Heart left ventricle (tissue), 16 donors: ENCODE results near the gene GPHA2. TPM values are rescaled to one million over a fixed set of nuclear protein-coding genes. Genes with fewer than 3 reads are reported as not detected.

Experiments
- ATAC-seq, 4 donors: fragments of 200-7000 bp; cut with Tn5 transposase; one replicate each; pipeline ENCODE4 v1.9.1; 2020 to 2022; ENCODE audit warnings: moderate library complexity in 4 of 4, mild to moderate bottlenecking in 3 of 4, moderate number of reproducible peaks in 1 of 4
- DNase-seq, 5 donors: peaks; one replicate each; pipeline ENCODE4 v3.0.0-alpha.2; 2020
- H3K27ac ChIP-seq, 12 donors: fragments of 200-600 bp; sonication (generic) in 4 of 12; one replicate each; pipeline versions ENCODE4 v1.5.0 to v1.8.0; 2016 to 2022; ENCODE audit warnings: mild to moderate bottlenecking in 2 of 12
- H3K27me3 ChIP-seq, 9 donors: fragments of 200-600 bp; sonication (generic) in 2 of 9; one replicate each; pipeline versions ENCODE4 v1.5.1 to v1.8.0; 2016 to 2022; ENCODE audit warnings: mild to moderate bottlenecking in 3 of 9
- H3K36me3 ChIP-seq, 9 donors: fragments of 200-600 bp; sonication (generic) in 2 of 9; one replicate each; pipeline versions ENCODE4 v1.5.0 to v1.8.0; 2018 to 2022; ENCODE audit warnings: mild to moderate bottlenecking in 2 of 9
- H3K4me1 ChIP-seq, 12 donors: fragments of 200-600 bp; sonication (generic) in 4 of 12; one replicate each; pipeline versions ENCODE4 v1.5.0 to v1.8.0; 2016 to 2022; ENCODE audit warnings: mild to moderate bottlenecking in 3 of 12
- H3K4me3 ChIP-seq, 12 donors: fragments of 200-600 bp; sonication (generic) in 4 of 12; one replicate each; pipeline versions ENCODE4 v1.5.0 to v1.8.0; 2017 to 2022; ENCODE audit warnings: mild to moderate bottlenecking in 9 of 12, moderate library complexity in 4 of 12
- H3K9me3 ChIP-seq, 12 donors: fragments of 200-600 bp; sonication (generic) in 4 of 12; one replicate each; pipeline versions ENCODE4 v1.5.0 to v1.8.0; 2016 to 2022; ENCODE audit warnings: mild to moderate bottlenecking in 1 of 12
- CTCF ChIP-seq, 12 donors: fragments of 200-600 bp; sonication (generic) in 4 of 12; IDR thresholded peaks; one replicate each; pipeline versions ENCODE4 v1.5.0 to v1.8.0; 2018 to 2022; ENCODE audit warnings: antibody characterized with exemption in 12 of 12, mild to moderate bottlenecking in 5 of 12
- POLR2A ChIP-seq, 2 donors: fragments of 450-650 bp; IDR thresholded peaks; one replicate each; pipeline ENCODE4 v1.6.1; 2017; ENCODE audit warnings: antibody characterized with exemption in 2 of 2, mild to moderate bottlenecking in 2 of 2, moderate library complexity in 2 of 2
- WGBS, 4 donors: extraction: QIAGEN DNeasy Blood & Tissue Kit in 2 of 4; methylation state at CpG; one replicate each; pipeline versions ENCODE4 v1.1.5 to v1.1.7; 2013 to 2018; 5-methylcytosine and 5-hydroxymethylcytosine counted together
- intact Hi-C, 10 donors: fragments of 100-400 bp; cut with DNase I; formaldehyde crosslinking; loops; one replicate each; pipeline versions ENCODE4 v1.11.1 to v1.14.2; 2022
- polyA plus RNA-seq, 2 donors: library from polyadenylated mRNA; stranded (reverse); fragments of 200-250 nt; gene quantifications; one replicate each; pipeline ENCODE4 v1.2.3, GENCODE V29; 2013
- total RNA-seq, 9 donors: library from RNA; depleted of rRNA in 2 of 9; stranded (reverse); fragments of >200 nt in 2 of 9; fragmentation: NEBNext Ultra II Directional in 3 of 9; extraction: Animal tissue kit (Norgen Biotek cat#: 25700) in 3 of 9; gene quantifications; one replicate each; pipeline versions ENCODE4 v1.1.0 to v1.2.4, GENCODE V29; 2016 to 2023
- donor health status: ischemic (EF 13 %, LVEDD 7.1; RV severe dilation, severe dysfunction).
- donor health status: healthy with polysubstance abuse.
- donor health status: DM: no; HTN: yes; CAD: no.
- donor health status: DM: no; HTN: no; CAD: no.
- donor health status: ischemic (EF 25% LVEDD 6.9; RV normal size, moderate dysfunction).
- donor health status: ischemic (EF 25% LVEDD 5.7; RV mildly dilated, moderate dysfunction).
- donor health status: healthy.
- donor health status: DM: yes; HTN: yes; CAD: no.
- donor health status: ischemic (EF 35%, LVEDD 5.7; RV mildly dilated, moderate dysfunction).
- donor health status: nonischemic (EF 11% LVEDD 7.7; RV severe dilation, severe dysfunction).
- donor health status: DM: yes; HTN: yes; CAD: no.
- donor health status: PGD.
- donor health status: ischemic (EF 29% LVEDD 5.4; RV normal size, mild dysfunction).
- donor health status: nonischemic (EF 23%, LVEDD 6.1; RV moderate dilation, normal function).

Gene GPHA2
- total and polyA plus RNA-seq, 11 donors = 0.48 TPM; not detected in 10

GRCh38 chr11:64923151-64923661 is 12.5 kb downstream of the GPHA2 start:
- 86 to 100% (median 90%) methylated on average over 3 to 11 of the region's 11 CpGs for WGBS, 4 donors
- peaks cover 0 to 48% (median 30%) of the 10 kb centered on the region in 12 donors for H3K4me1 ChIP-seq
- no peak for ATAC-seq
- H3K4me3 ChIP-seq = peak overlapping the region in 7 of 12 donors; percentile 87 to 100 (median 95)
- H3K27ac ChIP-seq = peak overlapping the region in 7 of 12 donors; percentile 93 to 98 (median 96)
- H3K27me3 ChIP-seq = no peaks in the 10 kb centered on the region
- no peak for DNase-seq
- peaks cover 0 to 20% (median 9%) of the 10 kb centered on the region in 9 donors for H3K36me3 ChIP-seq
- intact Hi-C loops = loop anchor here in 6 of 10 donors (5.0 to 10.0 kb wide), 5 partner anchors 72 to 202 kb away; partner anchors contain the start of genes ARL2 (in 4 of the 6), BATF2 (in 1 of the 6), FAU (in 1 of the 6) and MRPL49 (in 1 of the 6)
- no peak for TF ChIP-seq POLR2A (IDR thresholded peaks at IDR 0.05)
- TF ChIP-seq CTCF (IDR thresholded peaks at IDR 0.05) = no peak
- no peaks in the 10 kb centered on the region for H3K9me3 ChIP-seq

- intact Hi-C loops = loop anchor here in 6 of 10 donors (5.0 to 10.0 kb wide), 5 partner anchors 73 to 203 kb away; partner anchors contain the start of genes ARL2 (in 4 of the 6), BATF2 (in 1 of the 6), FAU (in 1 of the 6) and MRPL49 (in 1 of the 6)
- H3K9me3 ChIP-seq = no peaks in the 10 kb centered on the region
- no peaks in the 10 kb centered on the region for H3K27me3 ChIP-seq
- H3K27ac ChIP-seq = no peak overlapping the region
- peaks cover 0 to 54% (median 31%) of the 10 kb centered on the region in 12 donors for H3K4me1 ChIP-seq
- no peak overlapping the region for H3K4me3 ChIP-seq
- DNase-seq = no peak
- 47 to 61% (median 53%) methylated on average over 2 to 3 of the region's 3 CpGs for WGBS, 4 donors
- ATAC-seq = no peak
- TF ChIP-seq POLR2A (IDR thresholded peaks at IDR 0.05) (no peak), CTCF (IDR thresholded peaks at IDR 0.05) (no peak)
- peaks cover 0 to 2% (median 0%) of the 10 kb centered on the region in 9 donors for H3K36me3 ChIP-seq
These were observed 14.3 kb downstream of the GPHA2 start for GRCh38 chr11:64921384-64921783.

- Histone ChIP-seq H3K4me3 (no peak overlapping the region), H3K4me1 (peaks cover 0 to 54% (median 32%) of the 10 kb centered on the region in 12 donors), H3K36me3 (no peaks in the 10 kb centered on the region), H3K27me3 (no peaks in the 10 kb centered on the region), H3K27ac (peak overlapping the region in 2 of 12 donors; percentile 2 to 54), H3K9me3 (no peaks in the 10 kb centered on the region)
- intact Hi-C loops = loop anchor here in 6 of 10 donors (5.0 to 10.0 kb wide), 5 partner anchors 75 to 205 kb away; partner anchors contain the start of genes ARL2 (in 4 of the 6), BATF2 (in 1 of the 6), FAU (in 1 of the 6) and MRPL49 (in 1 of the 6)
- TF ChIP-seq CTCF (IDR thresholded peaks at IDR 0.05) (no peak), POLR2A (IDR thresholded peaks at IDR 0.05) (no peak)
- WGBS, 4 donors = 72 to 83% (median 76%) methylated on average over 2 of the region's 2 CpGs
- no peak for DNase-seq
- ATAC-seq = no peak
These were observed 15.6 kb downstream of the GPHA2 start for GRCh38 chr11:64920124-64920523.

GRCh38 chr11:64919627-64920026 is 16.1 kb downstream of the GPHA2 start:
- no peaks in the 10 kb centered on the region for H3K9me3 ChIP-seq
- TF ChIP-seq CTCF (IDR thresholded peaks at IDR 0.05) (no peak), POLR2A (IDR thresholded peaks at IDR 0.05) (no peak)
- no peaks in the 10 kb centered on the region for H3K36me3 ChIP-seq
- DNase-seq = no peak
- intact Hi-C loops = loop anchor here in 9 of 10 donors (5.0 to 10.0 kb wide), 8 partner anchors 75 to 205 kb away; partner anchors contain the start of genes ARL2 (in 6 of the 9), SNX15 (in 3 of the 9), BATF2 (in 2 of the 9) and FAU (in 1 of the 9)
- WGBS, 4 donors = 62 to 66% (median 66%) methylated on average over 8 of the region's 8 CpGs
- peaks cover 0 to 53% (median 31%) of the 10 kb centered on the region in 12 donors for H3K4me1 ChIP-seq
- no peak for ATAC-seq
- H3K27me3 ChIP-seq = no peaks in the 10 kb centered on the region
- H3K4me3 ChIP-seq = no peak overlapping the region
- H3K27ac ChIP-seq = peak overlapping the region in 4 of 12 donors; percentile 2 to 54 (median 6)
